HG03196 (cell line): ENCODE data around the gene LRRK2.
"Not testable (repeated sequence)": the region's sequence is repeated elsewhere in the genome, so short reads cannot be mapped to it uniquely, and the experiment has no call there.

Experiments
- ATAC-seq: cut with Tn5 transposase; IDR thresholded peaks from one replicate; pipeline ENCODE4 v1.9.1; 2021; ENCODE audit not compliant: unreplicated experiment

Gene LRRK2

DNA sequence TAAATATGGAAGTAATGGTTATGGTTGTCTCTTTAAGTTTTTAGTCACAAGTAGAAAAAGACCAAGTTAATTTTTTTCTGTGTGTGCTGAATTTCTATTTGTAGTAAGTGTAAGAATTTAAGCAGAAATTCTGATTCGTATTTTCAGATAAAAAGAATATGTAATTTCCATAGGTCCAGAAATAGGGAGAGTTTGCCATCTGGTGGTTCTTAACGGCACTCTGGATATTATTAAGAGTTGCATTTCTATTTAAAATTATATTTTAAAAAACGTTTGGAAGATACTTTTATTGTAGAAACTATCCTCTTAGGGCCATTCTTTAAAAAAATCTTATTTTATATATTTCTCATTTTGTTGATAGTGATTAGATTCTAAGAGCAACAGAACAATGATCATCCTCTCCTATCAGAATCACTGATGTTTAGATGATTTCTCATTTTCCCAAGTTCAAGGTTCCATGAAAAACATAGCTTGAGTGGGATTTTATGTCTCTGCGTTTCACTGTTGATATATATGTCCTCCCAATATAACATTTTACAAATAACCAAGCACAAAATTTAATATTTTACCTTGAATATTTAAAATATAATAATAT is 88.3 kb downstream of the LRRK2 start:
- ATAC-seq, result no peak

- ATAC-seq, result peak; percentile 73
These were observed 89.1 kb downstream of the LRRK2 start for GRCh38 chr12:40313928-40314327.

DNA sequence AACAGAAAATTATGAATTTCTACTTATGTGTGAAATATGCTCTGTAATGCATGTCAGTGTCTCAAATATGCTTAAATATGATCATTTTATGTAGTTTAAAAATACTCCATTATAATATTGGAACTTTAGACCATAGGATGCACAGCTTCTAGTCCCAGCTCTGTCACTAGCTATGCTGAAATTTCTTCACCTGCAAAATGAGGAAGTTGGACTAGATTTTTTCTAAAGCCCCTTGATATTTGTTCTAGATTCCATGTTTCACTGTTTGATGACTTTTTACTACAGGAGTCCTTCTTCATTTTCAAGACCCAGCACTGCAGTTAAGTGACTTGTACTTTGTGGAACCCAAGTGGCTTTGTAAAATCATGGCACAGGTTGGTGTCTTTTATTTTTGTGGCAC is 90.1 kb downstream of the LRRK2 start:
- no peak for ATAC-seq

- no peak for ATAC-seq
These were observed 90.6 kb downstream of the LRRK2 start for GRCh38 chr12:40315375-40315774.

DNA sequence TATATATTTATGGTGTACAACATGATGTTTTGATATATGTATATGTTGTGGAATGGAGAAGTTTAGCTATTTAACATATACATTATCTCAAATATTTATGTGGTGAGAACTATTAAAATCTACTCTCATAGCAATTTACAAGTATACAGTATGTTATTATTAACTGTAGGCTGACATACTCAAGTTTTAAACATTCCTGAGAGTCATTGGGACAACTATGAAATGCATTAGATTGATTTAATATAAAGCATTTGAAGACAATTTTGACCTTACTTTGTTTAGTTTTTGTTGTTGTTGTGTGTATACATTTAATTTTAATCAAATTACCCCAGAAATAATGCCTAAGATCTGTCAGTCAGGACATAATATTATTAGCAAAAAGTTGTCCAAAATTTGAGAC is 99.5 kb downstream of the LRRK2 start:
- ATAC-seq, result no peak

- peak; percentile 74 for ATAC-seq
These were observed 100.7 kb downstream of the LRRK2 start for GRCh38 chr12:40325349-40325960.

DNA sequence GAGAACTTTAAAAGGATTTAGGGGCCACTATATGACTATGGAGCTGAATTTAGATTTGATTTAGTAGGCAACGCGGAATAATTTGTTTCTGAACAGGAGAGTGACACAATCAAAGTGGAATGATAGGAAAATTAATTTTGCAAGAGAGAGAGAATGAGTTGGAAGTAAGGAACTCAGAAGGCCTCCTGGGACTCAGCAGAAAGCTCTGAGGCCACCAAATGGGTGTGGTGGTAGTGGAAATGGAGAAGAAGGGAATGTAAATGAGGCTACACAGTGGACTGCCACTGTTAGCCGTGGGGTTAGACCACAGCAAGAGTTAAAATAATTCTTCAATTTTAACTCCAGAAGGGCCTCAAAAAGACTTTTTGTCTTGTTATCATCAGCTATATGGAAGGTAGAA is 102.7 kb downstream of the LRRK2 start:
- no peak for ATAC-seq

- ATAC-seq, result no peak
These were observed 105.4 kb downstream of the LRRK2 start for GRCh38 chr12:40330180-40330579.

- no peak for ATAC-seq
These were observed 107.1 kb downstream of the LRRK2 start for GRCh38 chr12:40331886-40332285.

DNA sequence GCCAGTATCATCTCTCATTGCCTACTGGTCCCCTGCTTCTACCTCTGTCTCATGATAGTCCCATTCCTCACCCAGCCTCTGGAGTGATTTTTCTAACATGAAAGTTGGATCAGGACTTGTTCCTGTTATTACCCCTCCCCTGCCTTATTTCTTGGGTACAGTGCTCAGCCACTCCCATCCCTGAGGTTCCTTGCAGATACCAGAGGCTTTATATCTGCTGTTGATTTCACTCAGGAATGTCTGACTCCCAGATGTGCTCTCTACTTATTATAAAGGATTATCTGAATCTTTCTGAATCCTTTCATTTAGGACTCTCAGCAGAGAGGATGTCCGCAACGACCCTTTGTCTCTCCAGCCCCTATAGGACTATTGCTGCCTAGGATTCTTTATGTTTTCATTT is 111.2 kb downstream of the LRRK2 start:
- no peak for ATAC-seq

GRCh38 chr12:40336573-40337199 is 111.9 kb downstream of the LRRK2 start:
- no peak for ATAC-seq

DNA sequence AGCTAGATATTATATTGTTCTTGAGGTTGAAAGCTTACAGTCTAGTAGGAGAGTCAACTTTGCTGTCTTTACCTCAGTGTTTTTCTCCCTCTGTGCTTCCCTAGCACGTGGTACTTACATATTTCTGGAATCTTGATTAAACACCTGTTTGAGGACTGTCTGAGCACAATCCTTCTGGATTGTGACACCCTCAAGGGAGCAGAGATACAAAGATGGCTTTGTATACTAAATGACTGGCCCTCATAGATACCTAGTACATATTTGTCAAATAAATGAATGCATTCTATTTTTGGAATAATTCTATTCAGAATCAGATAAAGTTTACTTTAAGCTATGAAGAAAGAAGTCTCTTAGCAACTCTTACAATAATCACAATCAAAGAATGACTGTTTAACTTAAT is 113.3 kb downstream of the LRRK2 start:
- no peak for ATAC-seq

- no peak for ATAC-seq
These were observed 113.8 kb downstream of the LRRK2 start for GRCh38 chr12:40338621-40339020.

GRCh38 chr12:40342010-40342409 is 117.2 kb downstream of the LRRK2 start:
- peak; percentile 76 for ATAC-seq

GRCh38 chr12:40343124-40343523 is 118.3 kb downstream of the LRRK2 start:
- ATAC-seq, result no peak

DNA sequence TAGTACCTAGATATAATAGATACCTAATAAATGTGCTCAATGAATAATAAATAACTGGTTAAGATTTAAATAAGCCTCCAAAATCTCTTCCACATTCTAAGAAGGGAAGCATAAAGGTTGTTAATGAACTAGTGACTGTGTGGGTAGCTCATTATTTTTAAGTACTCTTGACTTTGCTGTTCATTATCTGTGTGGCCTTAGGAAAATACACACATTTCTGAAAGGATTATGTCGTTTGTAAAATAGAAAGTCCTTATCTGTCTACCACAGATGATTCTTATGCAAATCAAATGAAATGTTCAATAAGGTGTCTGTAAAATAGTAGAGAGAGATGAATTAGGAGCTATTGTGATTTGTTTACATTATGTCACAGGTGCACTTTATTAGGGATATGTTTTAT is 119.5 kb downstream of the LRRK2 start:
- no peak for ATAC-seq

GRCh38 chr12:40351976-40352375 is 127.2 kb downstream of the LRRK2 start:
- no peak for ATAC-seq

DNA sequence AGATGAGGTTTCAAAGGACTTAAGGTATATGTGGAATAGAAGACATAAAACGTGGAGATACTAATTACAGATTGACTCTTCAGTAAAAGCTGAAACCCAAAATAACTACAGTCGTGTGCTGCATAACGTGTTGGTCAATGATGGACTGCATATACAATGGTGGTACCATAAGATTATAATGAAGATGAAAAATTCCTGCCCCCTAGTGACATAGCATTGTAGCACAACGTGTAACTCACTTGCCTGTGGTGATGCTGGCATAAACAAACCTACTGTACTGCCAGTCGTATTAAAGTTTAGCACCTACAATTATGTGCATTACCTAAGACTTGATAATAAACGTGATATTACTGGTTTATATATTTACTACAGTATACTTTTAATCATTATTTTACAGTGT is 150.3 kb downstream of the LRRK2 start:
- no peak for ATAC-seq

DNA sequence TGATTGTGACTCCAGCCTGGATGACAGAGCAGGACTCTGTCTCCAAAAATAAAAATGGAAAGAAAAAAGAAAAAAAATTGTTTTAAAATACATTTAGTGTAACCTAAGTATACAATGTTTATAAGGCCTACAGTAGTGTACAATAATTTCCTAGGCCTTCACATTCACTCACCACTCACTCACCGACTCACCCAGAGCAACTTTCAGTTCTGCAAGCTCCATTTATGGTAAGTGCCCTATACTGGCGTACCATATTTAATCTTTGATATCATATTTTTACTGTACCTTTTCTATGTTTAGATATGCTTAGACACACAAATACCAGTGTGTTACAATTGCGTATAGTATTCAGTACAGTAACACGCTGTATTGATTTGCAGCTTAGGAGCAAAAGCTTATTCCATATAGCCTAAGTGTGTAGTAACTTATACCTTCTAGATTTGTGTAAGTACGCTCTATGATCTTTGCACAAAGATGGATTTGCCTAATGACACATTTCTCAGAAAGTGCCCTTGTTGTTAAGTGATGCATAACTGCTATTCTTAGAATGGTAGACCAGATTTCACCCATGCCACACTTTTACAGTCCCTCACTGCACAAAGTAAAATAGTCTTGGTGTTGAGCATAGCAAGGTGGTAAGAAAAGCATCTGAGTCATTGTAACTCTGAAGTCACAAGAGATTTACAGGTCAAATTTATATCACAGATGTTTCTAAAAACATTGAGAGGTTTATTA is 151.9 kb downstream of the LRRK2 start:
- peak; percentile 54 for ATAC-seq

GRCh38 chr12:40378691-40379090 is 153.9 kb downstream of the LRRK2 start:
- no peak for ATAC-seq

GRCh38 chr12:40382217-40382616 is 157.4 kb downstream of the LRRK2 start:
- ATAC-seq, result no peak

GRCh38 chr12:40387279-40387678 is 162.5 kb downstream of the LRRK2 start:
- ATAC-seq, result not testable (repeated sequence)
